ENCODE measurements around the gene NOL3. TPM values are rescaled to one million over a fixed set of nuclear protein-coding genes. Genes with fewer than 3 reads are reported as not detected.

The NOL3 gene
- polyA plus RNA-seq, 3 donors: 2.7 to 17.0 (median 3.8) TPM

- H2AFZ ChIP-seq (ENCODE audit: insufficient read depth, low read depth, low read length, poor library complexity, severe bottlenecking): no peak overlapping the region
- intact Hi-C loops (cut with micrococcal nuclease): no loop called here
- no peaks in the 10 kb centered on the region for H4K20me1 ChIP-seq (ENCODE audit: insufficient read depth, low read length)
- H3K27ac Mint-ChIP-seq: no peak overlapping the region
- H3K4me1 ChIP-seq (ENCODE audit: control insufficient read depth in 1 of 2, insufficient read depth in 2 of 2, low read length in 2 of 2): peaks cover 6% of the 10 kb centered on the region in 2 donors
- peaks cover 0 to 7% (median 7%) of the 10 kb centered on the region in 3 donors for H3K27me3 Mint-ChIP-seq (ENCODE audit: low read depth in 3 of 3)
- no peak overlapping the region for H3K27ac ChIP-seq (ENCODE audit: low read depth in 1 of 2, low read length in 2 of 2)
- no peak overlapping the region for H3K9ac ChIP-seq (ENCODE audit: insufficient read depth, low read length, poor library complexity, severe bottlenecking)
- WGBS (ENCODE audit: insufficient coverage): 96% methylated on average over 7 of the region's 7 CpGs
- H3K4me2 ChIP-seq (replicated peaks; ENCODE audit: extremely low read depth, low read length, poor library complexity, severe bottlenecking): no peak overlapping the region
- H3K4me3 Mint-ChIP-seq: no peak overlapping the region
- H3K9me3 Mint-ChIP-seq: peaks cover 0 to 2% (median 0%) of the 10 kb centered on the region in 7 donors
- H3K36me3 Mint-ChIP-seq: peaks cover 6 to 7% of the 10 kb centered on the region in 2 donors
- H3K79me2 ChIP-seq (ENCODE audit: insufficient read depth, low read length): no peaks in the 10 kb centered on the region
- peaks cover 0 to 2% of the 10 kb centered on the region in 2 donors for H3K36me3 ChIP-seq (replicated peaks in 1 of 2; ENCODE audit: control insufficient read depth in 1 of 2, insufficient read depth in 2 of 2, low read length in 2 of 2)
- TF ChIP-seq CTCF (IDR thresholded peaks at IDR 0.05): no peak
- peaks cover 19% of the 10 kb centered on the region for H3K4me1 Mint-ChIP-seq
- DNase-seq: no peak
- no peak overlapping the region for H3K4me3 ChIP-seq (replicated peaks in 1 of 3; ENCODE audit: low read depth in 2 of 3, low read length in 3 of 3)
- H3K9me3 ChIP-seq (replicated peaks in 1 of 2; ENCODE audit: control insufficient read depth in 1 of 2, insufficient read depth in 1 of 2, low read length in 2 of 2): no peaks in the 10 kb centered on the region
- H3K27me3 ChIP-seq (ENCODE audit: control insufficient read depth in 2 of 2, insufficient read depth in 2 of 2, low read length in 2 of 2): no peaks in the 10 kb centered on the region
These were observed 41.3 kb downstream of the NOL3 start for GRCh38 chr16:67211674-67212073.

- no peak overlapping the region for H3K27ac ChIP-seq (ENCODE audit: low read depth in 1 of 2, low read length in 2 of 2)
- no peaks in the 10 kb centered on the region for H4K20me1 ChIP-seq (ENCODE audit: insufficient read depth, low read length)
- peaks cover 17% of the 10 kb centered on the region in 2 donors for H3K4me1 ChIP-seq (ENCODE audit: control insufficient read depth in 1 of 2, insufficient read depth in 2 of 2, low read length in 2 of 2)
- no peaks in the 10 kb centered on the region for H3K79me2 ChIP-seq (ENCODE audit: insufficient read depth, low read length)
- H3K4me3 ChIP-seq (replicated peaks in 1 of 3; ENCODE audit: low read depth in 2 of 3, low read length in 3 of 3): no peak overlapping the region
- H2AFZ ChIP-seq (ENCODE audit: insufficient read depth, low read depth, low read length, poor library complexity, severe bottlenecking): no peak overlapping the region
- H3K36me3 Mint-ChIP-seq: peaks cover 6 to 7% of the 10 kb centered on the region in 2 donors
- H3K27ac Mint-ChIP-seq: no peak overlapping the region
- no peaks in the 10 kb centered on the region for H3K9me3 Mint-ChIP-seq
- no peak for DNase-seq
- no peak overlapping the region for H3K9ac ChIP-seq (ENCODE audit: insufficient read depth, low read length, poor library complexity, severe bottlenecking)
- no peaks in the 10 kb centered on the region for H3K27me3 ChIP-seq (ENCODE audit: control insufficient read depth in 2 of 2, insufficient read depth in 2 of 2, low read length in 2 of 2)
- H3K27me3 Mint-ChIP-seq (ENCODE audit: low read depth in 3 of 3): peaks cover 0 to 11% (median 7%) of the 10 kb centered on the region in 3 donors
- no peaks in the 10 kb centered on the region for H3K9me3 ChIP-seq (replicated peaks in 1 of 2; ENCODE audit: control insufficient read depth in 1 of 2, insufficient read depth in 1 of 2, low read length in 2 of 2)
- peaks cover 30% of the 10 kb centered on the region for H3K4me1 Mint-ChIP-seq
- no peaks in the 10 kb centered on the region for H3K36me3 ChIP-seq (replicated peaks in 1 of 2; ENCODE audit: control insufficient read depth in 1 of 2, insufficient read depth in 2 of 2, low read length in 2 of 2)
- intact Hi-C loops (cut with micrococcal nuclease): no loop called here
- H3K4me3 Mint-ChIP-seq: no peak overlapping the region
- TF ChIP-seq CTCF (IDR thresholded peaks at IDR 0.05): no peak
- H3K4me2 ChIP-seq (replicated peaks; ENCODE audit: extremely low read depth, low read length, poor library complexity, severe bottlenecking): no peak overlapping the region
These were observed 42.4 kb downstream of the NOL3 start for GRCh38 chr16:67212766-67213165.

Data from CD14-positive monocyte (primary cell).